ENCODE results near the gene MYLIP.

MYLIP gene

GRCh38 chr6:16088409-16088808, 40.5 kb upstream of the MYLIP start:
- Histone ChIP-seq H3K79me2 (ENCODE audit: low read length) (no peaks in the 10 kb centered on the region), H3K4me3 (ENCODE audit: low read length) (no peak overlapping the region), H4K20me1 (ENCODE audit: insufficient read depth, low read length) (no peaks in the 10 kb centered on the region), H3K9ac (ENCODE audit: low read length) (no peak overlapping the region), H2AFZ (ENCODE audit: low read length) (no peak overlapping the region), H3K36me3 (replicated peaks; ENCODE audit: insufficient read depth, low read length) (no peaks in the 10 kb centered on the region), H3K27me3 (replicated peaks; ENCODE audit: insufficient read depth, low read length) (no peaks in the 10 kb centered on the region), H3K4me2 (ENCODE audit: low read depth, low read length) (no peak overlapping the region), H3K4me1 (ENCODE audit: low read length) (no peaks in the 10 kb centered on the region), H3F3A (ENCODE audit: insufficient read depth, low read length) (no peaks in the 10 kb centered on the region), H3K27ac (ENCODE audit: low read length) (no peak overlapping the region), H3K9me3 (replicated peaks; ENCODE audit: insufficient read depth, low read length) (no peaks in the 10 kb centered on the region), H3K9me2 (replicated peaks; ENCODE audit: insufficient read depth, low read length) (no peaks in the 10 kb centered on the region)
- no peak for DNase-seq
- no peak for TF ChIP-seq CTCF (IDR thresholded peaks at IDR 0.05; ENCODE audit: low read length)
- TF ChIP-seq EZH2phosphoT487 (IDR thresholded peaks at IDR 0.05; ENCODE audit: low read length) = no peak
- no peak for TF ChIP-seq EZH2 (optimal IDR thresholded peaks at IDR 0.05; ENCODE audit: low read depth, low read length)

GRCh38 chr6:16089232-16090062, 39.4 kb upstream of the MYLIP start:
- Histone ChIP-seq H3K9me2 (replicated peaks; ENCODE audit: insufficient read depth, low read length) (no peaks in the 10 kb centered on the region), H3K4me3 (ENCODE audit: low read length) (no peak overlapping the region), H3K9ac (ENCODE audit: low read length) (no peak overlapping the region), H3F3A (ENCODE audit: insufficient read depth, low read length) (no peaks in the 10 kb centered on the region), H3K27ac (ENCODE audit: low read length) (no peak overlapping the region), H4K20me1 (ENCODE audit: insufficient read depth, low read length) (no peaks in the 10 kb centered on the region), H3K79me2 (ENCODE audit: low read length) (no peaks in the 10 kb centered on the region), H3K36me3 (replicated peaks; ENCODE audit: insufficient read depth, low read length) (no peaks in the 10 kb centered on the region), H3K4me2 (ENCODE audit: low read depth, low read length) (no peak overlapping the region), H3K4me1 (ENCODE audit: low read length) (no peaks in the 10 kb centered on the region), H2AFZ (ENCODE audit: low read length) (no peak overlapping the region), H3K9me3 (replicated peaks; ENCODE audit: insufficient read depth, low read length) (no peaks in the 10 kb centered on the region), H3K27me3 (replicated peaks; ENCODE audit: insufficient read depth, low read length) (no peaks in the 10 kb centered on the region)
- no peak for DNase-seq
- no peak for TF ChIP-seq CTCF (IDR thresholded peaks at IDR 0.05; ENCODE audit: low read length)
- TF ChIP-seq EZH2 (optimal IDR thresholded peaks at IDR 0.05; ENCODE audit: low read depth, low read length) = no peak
- no peak for TF ChIP-seq EZH2phosphoT487 (IDR thresholded peaks at IDR 0.05; ENCODE audit: low read length)

- no peak for TF ChIP-seq CTCF (IDR thresholded peaks at IDR 0.05; ENCODE audit: low read length)
- TF ChIP-seq EZH2phosphoT487 (IDR thresholded peaks at IDR 0.05; ENCODE audit: low read length) = no peak
- TF ChIP-seq EZH2 (optimal IDR thresholded peaks at IDR 0.05; ENCODE audit: low read depth, low read length) = no peak
- no peaks in the 10 kb centered on the region for H3K4me1 ChIP-seq (ENCODE audit: low read length)
- DNase-seq = no peak
- H3K79me2 ChIP-seq (ENCODE audit: low read length) = no peaks in the 10 kb centered on the region
- no peak overlapping the region for H3K4me3 ChIP-seq (ENCODE audit: low read length)
- H3K27me3 ChIP-seq (replicated peaks; ENCODE audit: insufficient read depth, low read length) = no peaks in the 10 kb centered on the region
- no peaks in the 10 kb centered on the region for H3K36me3 ChIP-seq (replicated peaks; ENCODE audit: insufficient read depth, low read length)
- H3K27ac ChIP-seq (ENCODE audit: low read length) = no peak overlapping the region
- H3K4me2 ChIP-seq (ENCODE audit: low read depth, low read length) = no peak overlapping the region
- H4K20me1 ChIP-seq (ENCODE audit: insufficient read depth, low read length) = no peaks in the 10 kb centered on the region
- no peaks in the 10 kb centered on the region for H3K9me2 ChIP-seq (replicated peaks; ENCODE audit: insufficient read depth, low read length)
- H3K9me3 ChIP-seq (replicated peaks; ENCODE audit: insufficient read depth, low read length) = no peaks in the 10 kb centered on the region
- no peak overlapping the region for H2AFZ ChIP-seq (ENCODE audit: low read length)
- H3K9ac ChIP-seq (ENCODE audit: low read length) = no peak overlapping the region
- no peaks in the 10 kb centered on the region for H3F3A ChIP-seq (ENCODE audit: insufficient read depth, low read length)
Observed at GRCh38 chr6:16090452-16090851, 38.4 kb upstream of the MYLIP start.

Measured in MM.1S (cell line).